ENCODE results near the gene KLHDC8A. TPM values are rescaled to one million over a fixed set of nuclear protein-coding genes. Genes with fewer than 3 reads are reported as not detected.

KLHDC8A gene
- total RNA-seq, 4 donors from 2014 or later = not detected

- TF ChIP-seq CTCF (IDR thresholded peaks at IDR 0.05; ENCODE audit: low read depth) = no peak
These were observed 11.8 kb upstream of the KLHDC8A start for GRCh38 chr1:205368478-205368877.

- no peak for TF ChIP-seq CTCF (IDR thresholded peaks at IDR 0.05; ENCODE audit: low read depth)
These were observed 9.3 kb upstream of the KLHDC8A start for GRCh38 chr1:205365945-205366463.

- no peak for TF ChIP-seq CTCF (IDR thresholded peaks at IDR 0.05; ENCODE audit: low read depth)
These were observed 4.2 kb upstream of the KLHDC8A start for GRCh38 chr1:205360891-205361290.

GRCh38 chr1:205359771-205360565 lies 3.2 kb upstream of the KLHDC8A start:
- TF ChIP-seq CTCF (IDR thresholded peaks at IDR 0.05; ENCODE audit: low read depth) = no peak

- no peak for TF ChIP-seq CTCF (IDR thresholded peaks at IDR 0.05; ENCODE audit: low read depth)
These were observed 1.9 kb upstream of the KLHDC8A start for GRCh38 chr1:205358579-205358978.

- no peak for TF ChIP-seq CTCF (IDR thresholded peaks at IDR 0.05; ENCODE audit: low read depth)
These were observed 845 bp upstream of the KLHDC8A start for GRCh38 chr1:205357567-205357966.

GRCh38 chr1:205355075-205355453 lies 1.7 kb downstream of the KLHDC8A start:
- no peak for TF ChIP-seq CTCF (IDR thresholded peaks at IDR 0.05; ENCODE audit: low read depth)

Data from subcutaneous adipose tissue (tissue), 4 donors.